HepG2 (cell line): Measurements from ENCODE around the gene BCAR3. TPM values are rescaled to one million over a fixed set of nuclear protein-coding genes. Genes with fewer than 3 reads are reported as not detected.

ENCODE experiments used
- ATAC-seq: fragments of 200-7000 bp; cut with Tn5 transposase; 3 replicates; pipeline ENCODE4 v1.9.1; 2020; ENCODE audit warnings: mild to moderate bottlenecking, moderate library complexity
- BruUV-seq: library from RNA; stranded (reverse); fragments of 400-500 nt; replicated peaks from 2 replicates; lab custom pipeline; 2021; lab: Mats Ljungman, UMichigan
- CTCF ChIA-PET: fragments of 300-600 bp; formaldehyde crosslinking; extraction: SDS; loops from one replicate; lab custom pipeline; 2021; ENCODE audit warnings: low total read pairs, inconsistent platforms, low intra/inter-chr PET ratio; lab: Yijun Ruan, JAX
- POLR2A ChIA-PET: fragments of 350-600 bp; sonication (Branson Sonifier 250); formaldehyde crosslinking; loops from one replicate; lab custom pipeline; 2020; ENCODE audit warnings: antibody characterized with exemption, inconsistent platforms; lab: Yijun Ruan, JAX
- DNase-seq: peaks from one replicate; pipeline ENCODE4 v3.0.0-alpha.2; 2015; ENCODE audit warnings: low spot score
- FAIRE-seq: peaks from 3 replicates; lab custom pipeline; 2011; peaks lifted over from hg19 to GRCh38; lab: Jason Lieb, UNC
- H2AFZ ChIP-seq: one replicate; pipeline ENCODE4 v1.6.1; 2011; ENCODE audit warnings: low read length, inconsistent platforms
- H3K27ac ChIP-seq: fragments of 300-600 bp; 3 replicates; pipeline ENCODE4 v1.8.0; 2011; ENCODE audit warnings: mixed run types, mild to moderate bottlenecking, mixed read lengths, low read length, inconsistent platforms; ENCODE audit not compliant: insufficient read depth; ENCODE audit errors: extremely low read length
- H3K27me3 ChIP-seq, 2 experiments: fragments of 200-600 bp in 1 of 2; 2 replicates in 1 of 2; 3 replicates in 1 of 2; pipeline versions ENCODE4 v1.6.0 to v1.8.0; 2011; ENCODE audit warnings: low read length in 2 of 2, mild to moderate bottlenecking in 2 of 2, moderate library complexity in 2 of 2, inconsistent platforms in 1 of 2; ENCODE audit not compliant: insufficient read depth in 2 of 2, control insufficient read depth in 1 of 2
- H3K36me3 ChIP-seq, 2 experiments: fragments of 200-600 bp in 1 of 2; replicated peaks in 1 of 2; 2 replicates in 1 of 2; 3 replicates in 1 of 2; pipeline versions ENCODE4 v1.5.1 to v1.8.0; 2011; ENCODE audit warnings: low read length in 2 of 2, inconsistent platforms in 1 of 2; ENCODE audit not compliant: insufficient read depth in 2 of 2, control insufficient read depth in 1 of 2
- H3K4me1 ChIP-seq: 2 replicates; pipeline ENCODE4 v1.5.1; 2012; ENCODE audit warnings: low read length, inconsistent platforms; ENCODE audit not compliant: insufficient read depth
- H3K4me2 ChIP-seq: 2 replicates; pipeline ENCODE4 v1.6.0; 2011; ENCODE audit warnings: low read depth, low read length, inconsistent platforms
- H3K4me3 ChIP-seq, 3 experiments: fragments of 200-600 bp in 1 of 3; sonication (generic), shearing (Covaris generic) in 1 of 3; replicated peaks in 1 of 3; 2 replicates each; pipeline ENCODE4 v1.5.1; 2011 to 2016; ENCODE audit warnings: low read length in 3 of 3, inconsistent platforms in 2 of 3, low read depth in 2 of 3, mild to moderate bottlenecking in 2 of 3, control low read depth in 1 of 3, mixed read lengths in 1 of 3; ENCODE audit not compliant: insufficient read depth in 1 of 3
- H3K79me2 ChIP-seq: one replicate; pipeline ENCODE4 v1.6.1; 2011; ENCODE audit warnings: low read length, inconsistent platforms; ENCODE audit not compliant: insufficient read depth
- H3K9ac ChIP-seq: 2 replicates; pipeline ENCODE4 v1.6.0; 2011; ENCODE audit warnings: mild to moderate bottlenecking, low read depth, low read length, inconsistent platforms; ENCODE audit not compliant: insufficient read depth
- H3K9me3 ChIP-seq: 2 replicates; pipeline ENCODE4 v1.5.1; 2012; ENCODE audit warnings: mild to moderate bottlenecking, low read length
- H4K20me1 ChIP-seq: 2 replicates; pipeline ENCODE4 v1.6.0; 2011; ENCODE audit warnings: inconsistent platforms, mild to moderate bottlenecking, low read length, moderate library complexity; ENCODE audit not compliant: insufficient read depth
- ARID3A ChIP-seq: IDR thresholded peaks from 2 replicates; pipeline ENCODE4 v1.6.1; 2012; ENCODE audit warnings: low read depth, low read length, improper control_type of control experiment
- BRF2 ChIP-seq: sonication (generic); formaldehyde crosslinking; IDR thresholded peaks from 2 replicates; pipeline ENCODE4 v1.8.1; 2022; ENCODE audit warnings: mild to moderate bottlenecking, missing genetic modification reagents
- EHMT2 ChIP-seq: fragments of 200-600 bp; sonication (generic); IDR thresholded peaks from 2 replicates; pipeline ENCODE4 v1.7.0; 2017; ENCODE audit warnings: antibody characterized with exemption, low read depth, low read length, borderline replicate concordance
- KDM2A ChIP-seq: sonication (generic); formaldehyde crosslinking; IDR thresholded peaks from 2 replicates; pipeline ENCODE4 v1.4.0; 2020; ENCODE audit warnings: low read depth, missing genetic modification reagents, borderline replicate concordance
- NCOA5 ChIP-seq: sonication (generic); formaldehyde crosslinking; IDR thresholded peaks from 2 replicates; pipeline ENCODE4 v1.4.0; 2020; ENCODE audit warnings: missing genetic modification reagents
- POLR2AphosphoS5 ChIP-seq: IDR thresholded peaks from 2 replicates; pipeline ENCODE4 v1.6.1; 2012; ENCODE audit warnings: low read depth, low read length
- RFX5 ChIP-seq: IDR thresholded peaks from 2 replicates; pipeline ENCODE4 v1.6.1; 2011; ENCODE audit warnings: low read depth, low read length, improper control_type of control experiment
- SAP130 ChIP-seq: IDR thresholded peaks from 2 replicates; pipeline ENCODE4 v1.6.1; 2016; ENCODE audit warnings: low read depth
- SETDB1 ChIP-seq: sonication (generic); formaldehyde crosslinking; IDR thresholded peaks from 2 replicates; pipeline ENCODE4 v1.5.1; 2020; ENCODE audit warnings: missing genetic modification reagents, mild to moderate bottlenecking, borderline replicate concordance
- SMC3 ChIP-seq: IDR thresholded peaks from 2 replicates; pipeline ENCODE4 v1.6.1; 2011; ENCODE audit warnings: low read length, improper control_type of control experiment
- TEF ChIP-seq: sonication (generic); formaldehyde crosslinking; IDR thresholded peaks from 2 replicates; pipeline ENCODE4 v1.5.0; 2020; ENCODE audit warnings: missing genetic modification reagents
- TGIF2 ChIP-seq: IDR thresholded peaks from 2 replicates; pipeline ENCODE4 v1.6.1; 2016; ENCODE audit warnings: control low read depth, missing compliant biosample characterization
- ZNF121 ChIP-seq: sonication (generic); formaldehyde crosslinking; IDR thresholded peaks from 2 replicates; pipeline ENCODE4 v1.5.0; 2020; ENCODE audit warnings: mild to moderate bottlenecking, missing genetic modification reagents
- ZNF18 ChIP-seq: sonication (generic); formaldehyde crosslinking; IDR thresholded peaks from 2 replicates; pipeline ENCODE4 v1.8.0; 2022; ENCODE audit warnings: mild to moderate bottlenecking, missing genetic modification reagents; ENCODE audit not compliant: insufficient replicate concordance
- ZNF430 ChIP-seq: sonication (generic); formaldehyde crosslinking; IDR thresholded peaks from 2 replicates; pipeline ENCODE4 v1.9.0; 2021; ENCODE audit warnings: mild to moderate bottlenecking, missing genetic modification reagents
- ZNF446 ChIP-seq: sonication (generic); formaldehyde crosslinking; IDR thresholded peaks from 2 replicates; pipeline ENCODE4 v1.5.0; 2020; ENCODE audit warnings: mild to moderate bottlenecking, missing genetic modification reagents
- ZNF569 ChIP-seq: sonication (generic); formaldehyde crosslinking; IDR thresholded peaks from 2 replicates; pipeline ENCODE4 v1.5.0; 2020; ENCODE audit warnings: mild to moderate bottlenecking, missing genetic modification reagents, moderate library complexity, borderline replicate concordance
- ZNF788 ChIP-seq: sonication (generic); formaldehyde crosslinking; IDR thresholded peaks from 2 replicates; pipeline ENCODE4 v1.5.0; 2020; ENCODE audit warnings: mild to moderate bottlenecking, missing genetic modification reagents, borderline replicate concordance
- WGBS: methylation state at CpG from one replicate; pipeline ENCODE4 v1.1.6; 2017; ENCODE audit warnings: low lambda C conversion rate; 5-methylcytosine and 5-hydroxymethylcytosine counted together
- in situ Hi-C: cut with HindIII; loops from 2 replicates; pipeline ENCODE4 v1.10.0; 2017; ENCODE audit warnings: low pct_unique_long_range_greater_than_20kb; ENCODE audit not compliant: extremely low pct_ligation_motif_present
- intact Hi-C: fragments of 100-400 bp; cut with micrococcal nuclease; formaldehyde crosslinking; loops from one replicate; pipeline ENCODE4 v1.10.0; 2022; ENCODE audit not compliant: unreplicated experiment
- polyA plus RNA-seq, 8 experiments: library from polyadenylated mRNA; depleted of rRNA in 3 of 8; stranded (reverse) in 7 of 8; unstranded in 1 of 8; fragments of >200 nt; fragmentation: Illumina TruSeq in 4 of 8; extraction: Trizol in 4 of 8; gene quantifications; 2 replicates each; pipeline versions ENCODE4 v1.2.1 to v1.2.3, GENCODE V29; 2011 to 2016; ENCODE audit warnings: low read depth in 4 of 8, missing spikeins in 1 of 8, mixed read lengths in 1 of 8; ENCODE audit not compliant: insufficient read depth in 1 of 8
- total RNA-seq, 5 experiments: library from RNA; depleted of rRNA; stranded (reverse); fragments of >200 nt; fragmentation: Illumina TruSeq; extraction: Trizol; gene quantifications; 2 replicates each; pipeline ENCODE4 v1.2.3, GENCODE V29; 2016; ENCODE audit warnings: low read depth in 1 of 5

BCAR3 gene
- total and polyA plus RNA-seq, 2 of the 13 experiments (the other 11 are each of a cell fraction or from before 2014, with no cell fraction given), result 3.6 to 4.8 TPM

GRCh38 chr1:93591676-93592550 is 89.7 kb downstream of the BCAR3 start:
- Histone ChIP-seq H3K4me2 (peak overlapping the region; percentile 96), H2AFZ (no peak overlapping the region), H3K27me3 (no peaks in the 10 kb centered on the region; a peak in 1 of 5 replicates), H3K27ac (peak overlapping the region; percentile 94), H4K20me1 (peaks cover 12% of the 10 kb centered on the region), H3K36me3 (peaks cover 7 to 56% of the 10 kb centered on the region in 2 experiments), H3K9ac (peak overlapping the region; percentile 96), H3K4me1 (peaks cover 58% of the 10 kb centered on the region), H3K79me2 (peaks cover 47% of the 10 kb centered on the region), H3K4me3 (peak overlapping the region; percentile 81 to 88 (median 86)), H3K9me3 (no peaks in the 10 kb centered on the region)
- CTCF ChIA-PET, result no interaction called here
- ATAC-seq, result peak; percentile 86
- TSS peak; percentile 52 for BruUV-seq
- WGBS, result 2% methylated on average over 12 of the region's 17 CpGs
- FAIRE-seq, result peak; percentile 92
- intact Hi-C loops, result loop anchor here (1.0 to 5.0 kb wide), 2 partner anchors 25 to 145 kb away; partner anchors contain the start of gene FNBP1L
- peak; percentile 90 for DNase-seq
- POLR2A ChIA-PET, result interaction anchor here (0.5 to 4.9 kb wide), 21 partner anchors 9 to 878 kb away, joined by 3 to 214 read pairs (median 5); partner anchors contain the start of genes DNTTIP2, DR1 and FNBP1L
- in situ Hi-C loops, result no loop called here
- TF ChIP-seq ZNF18 (CRISPR knock-in tag) (peak; percentile 61), ZNF569 (CRISPR knock-in tag) (no peak), EHMT2 (no peak), SMC3 (peak; percentile 8; the same call in 1 of the 2 replicates), ZNF446 (CRISPR knock-in tag) (no peak), ZNF430 (peak; percentile 74; the same call in 1 of the 2 replicates), TGIF2 (CRISPR knock-in tag) (peak; percentile 48; the same call in 1 of the 2 replicates), TEF (CRISPR knock-in tag) (no peak), KDM2A (CRISPR knock-in tag) (peak; percentile 75; the same call in 1 of the 2 replicates), ARID3A (no peak; the same call in 1 of the 2 replicates), POLR2AphosphoS5 (peak; percentile 66), NCOA5 (CRISPR knock-in tag) (no peak), RFX5 (no peak), SETDB1 (CRISPR knock-in tag) (no peak), BRF2 (CRISPR knock-in tag) (peak; percentile 45; the same call in 1 of the 2 replicates), ZNF788 (CRISPR knock-in tag) (peak; percentile 79; the same call in 1 of the 2 replicates), SAP130 (CRISPR knock-in tag) (peak; percentile 93), ZNF121 (CRISPR knock-in tag) (0 out of 2 replicates have a peak, but pooled peaks have one; percentile 8)
